C4-2B (cell line): ENCODE data around the gene SPECC1.

Experiments
- ZFX ChIP-seq: fragments of 450-650 bp; IDR thresholded peaks from 2 replicates; pipeline ENCODE4 v1.6.1; 2017
- TF ChIP-seq, protein P1 (sequence below): fragments of 450-650 bp; conservative IDR thresholded peaks from 2 replicates; pipeline ENCODE4 v1.5.1; 2017; ENCODE audit warnings: mild to moderate bottlenecking

DNA sequence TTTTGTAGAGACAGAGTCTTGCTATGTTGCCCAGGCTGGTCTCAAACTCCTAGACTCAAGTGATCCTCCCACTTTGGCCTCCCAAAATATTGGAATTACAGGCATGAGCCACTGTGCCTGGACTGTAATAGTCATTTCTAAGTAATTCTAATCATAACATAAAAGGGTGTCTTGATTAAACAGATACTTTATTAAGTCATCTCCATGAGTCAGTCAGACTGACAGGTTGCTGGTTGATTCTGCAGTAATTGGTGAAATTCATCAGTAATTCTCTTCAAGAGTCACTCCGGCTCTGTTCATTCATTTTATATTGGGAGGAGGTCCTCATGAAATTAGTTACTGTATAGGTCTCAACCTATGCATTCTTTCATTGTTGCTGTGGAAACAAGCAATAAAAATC lies 85.6 kb downstream of the SPECC1 start:
- TF ChIP-seq, protein P1, sequence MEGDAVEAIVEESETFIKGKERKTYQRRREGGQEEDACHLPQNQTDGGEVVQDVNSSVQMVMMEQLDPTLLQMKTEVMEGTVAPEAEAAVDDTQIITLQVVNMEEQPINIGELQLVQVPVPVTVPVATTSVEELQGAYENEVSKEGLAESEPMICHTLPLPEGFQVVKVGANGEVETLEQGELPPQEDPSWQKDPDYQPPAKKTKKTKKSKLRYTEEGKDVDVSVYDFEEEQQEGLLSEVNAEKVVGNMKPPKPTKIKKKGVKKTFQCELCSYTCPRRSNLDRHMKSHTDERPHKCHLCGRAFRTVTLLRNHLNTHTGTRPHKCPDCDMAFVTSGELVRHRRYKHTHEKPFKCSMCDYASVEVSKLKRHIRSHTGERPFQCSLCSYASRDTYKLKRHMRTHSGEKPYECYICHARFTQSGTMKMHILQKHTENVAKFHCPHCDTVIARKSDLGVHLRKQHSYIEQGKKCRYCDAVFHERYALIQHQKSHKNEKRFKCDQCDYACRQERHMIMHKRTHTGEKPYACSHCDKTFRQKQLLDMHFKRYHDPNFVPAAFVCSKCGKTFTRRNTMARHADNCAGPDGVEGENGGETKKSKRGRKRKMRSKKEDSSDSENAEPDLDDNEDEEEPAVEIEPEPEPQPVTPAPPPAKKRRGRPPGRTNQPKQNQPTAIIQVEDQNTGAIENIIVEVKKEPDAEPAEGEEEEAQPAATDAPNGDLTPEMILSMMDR = no peak
- TF ChIP-seq ZFX = no peak
